Measurements from ENCODE around the gene SEC61B. TPM values are rescaled to one million over a fixed set of nuclear protein-coding genes. Genes with fewer than 3 reads are reported as not detected.

Gene SEC61B
- total and polyA plus RNA-seq, 9 of the 15 experiments (the other 6 are each of a cell fraction or from before 2014, with no cell fraction given): 57.8 to 262 (median 172) TPM

- TF ChIP-seq HINFP (tag; conservative IDR thresholded peaks at IDR 0.05; ENCODE audit: low read depth): no peak
- no peak for TF ChIP-seq RFX5 (IDR thresholded peaks at IDR 0.05; ENCODE audit: low read depth, low read length)
- TF ChIP-seq ZNF431 (CRISPR knock-in tag; IDR thresholded peaks at IDR 0.05): no peak
- TF ChIP-seq SFPQ (IDR thresholded peaks at IDR 0.05; ENCODE audit: low read depth, low read length): no peak
- no peak for TF ChIP-seq OTX1 (CRISPR knock-in tag; IDR thresholded peaks at IDR 0.05)
- no peak for TF ChIP-seq ARID1B (IDR thresholded peaks at IDR 0.05)
Measured at GRCh38 chr9:99176527-99177013, 45.5 kb upstream of the SEC61B start (continued).
